Activated CD8-positive, alpha-beta memory T cell treated with anti-CD3 and anti-CD28 coated beads for 1 hour (primary cell): ENCODE results near the gene STOML3.

ENCODE experiments used
- DNase-seq, 2 donors: peaks; one replicate each; pipeline ENCODE4 v3.0.0-alpha.2; 2020; ENCODE audit warnings: low read depth in 1 of 2; ENCODE audit errors: extremely low read depth in 1 of 2

Gene STOML3

DNA sequence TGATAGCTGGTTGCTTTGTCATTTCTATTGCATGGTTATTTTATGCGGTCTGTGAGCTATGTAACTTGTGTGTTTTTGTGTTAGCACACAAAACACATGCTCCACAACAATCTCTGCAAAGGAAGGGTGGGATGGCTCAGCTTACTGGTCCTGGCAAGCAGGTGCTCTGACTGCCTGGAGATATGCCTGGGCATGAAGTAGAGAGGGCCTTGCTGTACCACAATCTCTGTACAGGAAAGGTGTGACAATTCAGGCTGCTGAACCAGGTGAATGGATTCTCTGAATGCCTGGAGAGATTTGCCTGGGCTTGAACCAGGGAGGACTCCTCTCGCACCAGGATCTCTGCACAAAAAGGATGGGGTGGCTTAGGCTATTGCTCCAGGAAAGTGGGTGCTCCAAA lies 69.5 kb downstream of the STOML3 start:
- DNase-seq, result no peak
